OCI-LY7 (cell line): ENCODE results near the gene SHISA5. TPM values are rescaled to one million over a fixed set of nuclear protein-coding genes. Genes with fewer than 3 reads are reported as not detected.

ENCODE experiments used
- BruUV-seq: library from RNA; stranded (reverse); fragments of 400-500 nt; replicated peaks from 2 replicates; lab custom pipeline; 2021; lab: Mats Ljungman, UMichigan
- CTCF ChIA-PET: fragments of 300-600 bp; sonication (Branson Sonifier 250); formaldehyde crosslinking; loops from one replicate; lab custom pipeline; 2022; ENCODE audit warnings: antibody characterized with exemption; ENCODE audit not compliant: unreplicated experiment; lab: Charles Lee
- POLR2A ChIA-PET: fragments of 300-600 bp; sonication (Branson Sonifier 250); formaldehyde crosslinking; loops from one replicate; lab custom pipeline; 2022; ENCODE audit warnings: antibody characterized with exemption; lab: Charles Lee
- DNase-seq: peaks from one replicate; pipeline ENCODE4 v3.0.0-alpha.2; 2015; ENCODE audit warnings: low spot score
- H2AFZ ChIP-seq: fragments of 200-600 bp; sonication (generic), shearing (Covaris generic); 2 replicates; pipeline ENCODE4 v1.6.1; 2014; ENCODE audit warnings: mild to moderate bottlenecking, antibody characterized with exemption, low read length, moderate library complexity
- H3K27ac ChIP-seq: fragments of 200-600 bp; sonication (generic); 2 replicates; pipeline ENCODE4 v1.5.1; 2014; ENCODE audit warnings: mixed run types, low read depth, mild to moderate bottlenecking, moderate library complexity, low read length, inconsistent platforms; ENCODE audit not compliant: poor library complexity, severe bottlenecking
- H3K36me3 ChIP-seq: fragments of 200-600 bp; sonication (generic); 2 replicates; pipeline ENCODE4 v1.6.1; 2014; ENCODE audit warnings: mild to moderate bottlenecking, antibody characterized with exemption, low read length, moderate library complexity, mixed read lengths; ENCODE audit not compliant: insufficient read depth
- H3K4me1 ChIP-seq: fragments of 200-600 bp; sonication (generic); 2 replicates; pipeline ENCODE4 v1.5.1; 2014; ENCODE audit warnings: mild to moderate bottlenecking, low read length; ENCODE audit not compliant: insufficient read depth, poor library complexity, severe bottlenecking
- H3K4me2 ChIP-seq: fragments of 200-600 bp; sonication (generic); 2 replicates; pipeline ENCODE4 v1.6.1; 2014; ENCODE audit warnings: mild to moderate bottlenecking, low read length
- H3K4me3 ChIP-seq: fragments of 200-600 bp; sonication (generic); 2 replicates; pipeline ENCODE4 v1.5.1; 2014; ENCODE audit warnings: mild to moderate bottlenecking, low read depth, low read length; ENCODE audit not compliant: poor library complexity, severe bottlenecking
- H3K79me2 ChIP-seq: fragments of 200-600 bp; sonication (generic); 2 replicates; pipeline ENCODE4 v1.6.1; 2016; ENCODE audit warnings: low read depth, mild to moderate bottlenecking, low read length, moderate library complexity, mixed read lengths; ENCODE audit not compliant: insufficient read depth
- H3K9me2 ChIP-seq: fragments of 200-600 bp; sonication (generic); 2 replicates; pipeline ENCODE4 v1.6.1; 2016; ENCODE audit warnings: mild to moderate bottlenecking, low read length, mixed read lengths; ENCODE audit not compliant: insufficient read depth
- H3K9me3 ChIP-seq: fragments of 200-600 bp; sonication (generic); 2 replicates; pipeline ENCODE4 v1.6.1; 2014; ENCODE audit warnings: mild to moderate bottlenecking, mixed run types, low read length, mixed read lengths
- H4K20me1 ChIP-seq: fragments of 200-600 bp; sonication (generic); 2 replicates; pipeline ENCODE4 v1.6.1; 2014; ENCODE audit warnings: mild to moderate bottlenecking, antibody characterized with exemption, low read length, moderate library complexity, mixed read lengths; ENCODE audit not compliant: insufficient read depth
- CTCF ChIP-seq: fragments of 200-600 bp; sonication (generic); conservative IDR thresholded peaks from 2 replicates; pipeline ENCODE4 v1.5.1; 2014; ENCODE audit warnings: mild to moderate bottlenecking, antibody characterized with exemption, low read length, moderate library complexity, mixed read lengths
- EZH2phosphoT487 ChIP-seq: fragments of 200-600 bp; sonication (generic); IDR thresholded peaks from 2 replicates; pipeline ENCODE4 v1.6.1; 2018; ENCODE audit warnings: low read depth, borderline replicate concordance, mild to moderate bottlenecking, mixed run types, antibody characterized with exemption, low read length, moderate library complexity, mixed read lengths
- intact Hi-C: fragments of 100-400 bp; cut with micrococcal nuclease; formaldehyde crosslinking; loops from one replicate; pipeline ENCODE4 v1.10.0; 2022; ENCODE audit not compliant: unreplicated experiment
- total RNA-seq, 2 experiments: library from RNA; depleted of rRNA in 1 of 2; stranded (reverse); fragments of >200 nt in 1 of 2; shearing (Covaris generic) in 1 of 2; gene quantifications; 2 replicates each; pipeline ENCODE4 v1.2.3, GENCODE V29; 2014 to 2022

Gene SHISA5
- total RNA-seq, 2 experiments from 2014 or later, result 97.3 to 102 TPM

- TSS peak; percentile 86 for BruUV-seq
Measured at GRCh38 chr3:48446043-48446424, 57.9 kb downstream of the SHISA5 start.

GRCh38 chr3:48445277-48445882 is 58.6 kb downstream of the SHISA5 start:
- POLR2A ChIA-PET, result interaction anchor here (0.6 to 1.7 kb wide), 6 partner anchors 10 to 454 kb away, joined by 3 to 7 read pairs (median 4); no protein-coding TSS in a partner anchor
- Histone ChIP-seq H3K36me3 (peaks cover 58% of the 10 kb centered on the region), H4K20me1 (peaks cover 11% of the 10 kb centered on the region), H3K27ac (peak overlapping the region; percentile 13), H3K4me2 (peak overlapping the region; percentile 98), H3K79me2 (peaks cover 59% of the 10 kb centered on the region), H3K9me2 (no peaks in the 10 kb centered on the region), H3K4me3 (peak overlapping the region; percentile 92), H3K9me3 (no peaks in the 10 kb centered on the region), H2AFZ (no peak overlapping the region), H3K4me1 (peaks cover 35% of the 10 kb centered on the region)
- DNase-seq, result no peak
- BruUV-seq, result no TSS peak
- intact Hi-C loops, result loop anchor here (10.0 kb wide), 2 partner anchors 189 to 361 kb away; partner anchors contain the start of gene SLC26A6
- TF ChIP-seq CTCF, result no peak
- TF ChIP-seq EZH2phosphoT487, result no peak
- CTCF ChIA-PET, result interaction anchor here (0.9 to 3.2 kb wide), 2 partner anchors 8 to 10 kb away, joined by 3 to 22 read pairs; no protein-coding TSS in a partner anchor

More at GRCh38 chr3:48446043-48446424, 57.9 kb downstream of the SHISA5 start:
- POLR2A ChIA-PET, result interaction anchor here (0.6 to 1.7 kb wide), 6 partner anchors 10 to 453 kb away, joined by 3 to 7 read pairs (median 4); no protein-coding TSS in a partner anchor
- Histone ChIP-seq H3K27ac (peak overlapping the region; percentile 13), H2AFZ (peak overlapping the region; percentile 80), H3K9me3 (no peaks in the 10 kb centered on the region), H3K9me2 (no peaks in the 10 kb centered on the region), H3K36me3 (peaks cover 58% of the 10 kb centered on the region), H3K4me2 (peak overlapping the region; percentile 98), H4K20me1 (peaks cover 11% of the 10 kb centered on the region), H3K4me1 (peaks cover 35% of the 10 kb centered on the region), H3K4me3 (peak overlapping the region; percentile 92), H3K79me2 (peaks cover 53% of the 10 kb centered on the region)
- no peak for TF ChIP-seq CTCF
- TF ChIP-seq EZH2phosphoT487, result no peak
- CTCF ChIA-PET, result interaction anchor here (0.6 to 3.2 kb wide), 3 partner anchors 9 to 27 kb away, joined by 3 to 22 read pairs (median 3); no protein-coding TSS in a partner anchor
- intact Hi-C loops, result loop anchor here (2.0 to 10.0 kb wide), 4 partner anchors 21 to 361 kb away; partner anchors contain the start of genes PFKFB4 and SLC26A6
- no peak for DNase-seq
